ENCODE data around the gene IQCK. TPM values are rescaled to one million over a fixed set of nuclear protein-coding genes. Genes with fewer than 3 reads are reported as not detected.

IQCK gene
- total RNA-seq, 2 donors from 2014 or later, result 13.1 to 13.2 TPM

GRCh38 chr16:19705843-19706242 is 12.2 kb upstream of the IQCK start:
- no peak overlapping the region for H3K4me3 ChIP-seq
- peaks cover 8% of the 10 kb centered on the region for H3K36me3 ChIP-seq
- no peak for TF ChIP-seq CTCF (IDR thresholded peaks at IDR 0.05)
- peak overlapping the region; percentile 61 for H3K27ac ChIP-seq
- H3K9me3 ChIP-seq, result no peaks in the 10 kb centered on the region
- no peak overlapping the region for H3K9ac ChIP-seq (ENCODE audit: low read depth in 2 of 2, low read length in 2 of 2)
- no peak for DNase-seq
- intact Hi-C loops (cut with DNase I), result no loop called here
- no peaks in the 10 kb centered on the region for H3K4me1 ChIP-seq
- H3K27me3 ChIP-seq, result no peaks in the 10 kb centered on the region

- H3K4me3 ChIP-seq, result no peak overlapping the region
- H3K36me3 ChIP-seq, result peaks cover 8% of the 10 kb centered on the region
- no peak for TF ChIP-seq CTCF (IDR thresholded peaks at IDR 0.05)
- H3K9me3 ChIP-seq, result no peaks in the 10 kb centered on the region
- no peaks in the 10 kb centered on the region for H3K27me3 ChIP-seq
- no peaks in the 10 kb centered on the region for H3K4me1 ChIP-seq
- intact Hi-C loops (cut with DNase I), result no loop called here
- H3K27ac ChIP-seq, result no peak overlapping the region
- no peak for DNase-seq
- no peak overlapping the region for H3K9ac ChIP-seq (ENCODE audit: low read depth in 2 of 2, low read length in 2 of 2)
These were observed 11.2 kb upstream of the IQCK start for GRCh38 chr16:19706846-19707245.

GRCh38 chr16:19707569-19708295 is 10.3 kb upstream of the IQCK start:
- peaks cover 8% of the 10 kb centered on the region for H3K36me3 ChIP-seq

GRCh38 chr16:19708296-19709205 is 9.5 kb upstream of the IQCK start:
- Histone ChIP-seq H3K4me3 (no peak overlapping the region), H3K9me3 (no peaks in the 10 kb centered on the region), H3K9ac (ENCODE audit: low read depth in 2 of 2, low read length in 2 of 2) (no peak overlapping the region), H3K4me1 (no peaks in the 10 kb centered on the region), H3K36me3 (peaks cover 8% of the 10 kb centered on the region), H3K27ac (no peak overlapping the region), H3K27me3 (no peaks in the 10 kb centered on the region)
- intact Hi-C loops (cut with DNase I), result no loop called here
- DNase-seq, result no peak
- TF ChIP-seq CTCF (IDR thresholded peaks at IDR 0.05), result no peak

More at GRCh38 chr16:19707569-19708295, 10.3 kb upstream of the IQCK start:
- Histone ChIP-seq H3K9ac (ENCODE audit: low read depth in 2 of 2, low read length in 2 of 2) (no peak overlapping the region), H3K4me1 (no peaks in the 10 kb centered on the region), H3K27ac (no peak overlapping the region), H3K4me3 (no peak overlapping the region), H3K27me3 (no peaks in the 10 kb centered on the region), H3K9me3 (no peaks in the 10 kb centered on the region)
- no peak for TF ChIP-seq CTCF (IDR thresholded peaks at IDR 0.05)
- no peak for DNase-seq
- intact Hi-C loops (cut with DNase I), result no loop called here

- intact Hi-C loops (cut with DNase I), result no loop called here
- H3K36me3 ChIP-seq, result peaks cover 8% of the 10 kb centered on the region
- H3K9ac ChIP-seq (ENCODE audit: low read depth in 2 of 2, low read length in 2 of 2), result no peak overlapping the region
- no peak for TF ChIP-seq CTCF (IDR thresholded peaks at IDR 0.05)
- no peak for DNase-seq
- no peak overlapping the region for H3K4me3 ChIP-seq
- H3K4me1 ChIP-seq, result no peaks in the 10 kb centered on the region
- H3K9me3 ChIP-seq, result no peaks in the 10 kb centered on the region
- no peak overlapping the region for H3K27ac ChIP-seq
- H3K27me3 ChIP-seq, result no peaks in the 10 kb centered on the region
These were observed 8.5 kb upstream of the IQCK start for GRCh38 chr16:19709381-19710136.
